OCI-LY1 (cell line): ENCODE data around the gene PARD3B.

ENCODE experiments used
- H2AFZ ChIP-seq: fragments of 200-600 bp; sonication (generic), shearing (Covaris generic); 2 replicates; pipeline ENCODE4 v1.6.0; 2014; ENCODE audit warnings: antibody characterized with exemption, mild to moderate bottlenecking, low read length
- H3F3A ChIP-seq: fragments of 200-600 bp; sonication (generic), shearing (Covaris generic); 2 replicates; pipeline ENCODE4 v1.6.0; 2014; ENCODE audit warnings: mild to moderate bottlenecking, antibody characterized with exemption, low read length, moderate library complexity; ENCODE audit not compliant: insufficient read depth
- H3K27ac ChIP-seq: fragments of 200-600 bp; sonication (generic); 2 replicates; pipeline ENCODE4 v1.5.1; 2014; ENCODE audit warnings: low read length, mixed run types, mild to moderate bottlenecking, low read depth; ENCODE audit not compliant: poor library complexity, severe bottlenecking
- H3K27me3 ChIP-seq: fragments of 200-600 bp; sonication (generic); 2 replicates; pipeline ENCODE4 v1.6.0; 2014; ENCODE audit warnings: antibody characterized with exemption, mild to moderate bottlenecking, low read length, moderate library complexity; ENCODE audit not compliant: insufficient read depth
- H3K36me3 ChIP-seq: fragments of 200-600 bp; sonication (generic); 2 replicates; pipeline ENCODE4 v1.6.1; 2014; ENCODE audit warnings: mild to moderate bottlenecking, antibody characterized with exemption, low read length, moderate library complexity, mixed read lengths; ENCODE audit not compliant: insufficient read depth
- H3K4me1 ChIP-seq: fragments of 200-600 bp; sonication (generic); 2 replicates; pipeline ENCODE4 v1.5.1; 2014; ENCODE audit warnings: mild to moderate bottlenecking, low read length, moderate library complexity; ENCODE audit not compliant: insufficient read depth, severe bottlenecking
- H3K4me2 ChIP-seq: fragments of 200-600 bp; sonication (generic), shearing (Covaris generic); 2 replicates; pipeline ENCODE4 v1.6.1; 2014; ENCODE audit warnings: low read length
- H3K4me3 ChIP-seq: fragments of 200-600 bp; sonication (generic); 2 replicates; pipeline ENCODE4 v1.5.1; 2014; ENCODE audit warnings: low read length, low read depth, mild to moderate bottlenecking, mixed read lengths; ENCODE audit not compliant: poor library complexity, severe bottlenecking
- H3K79me2 ChIP-seq: fragments of 200-600 bp; shearing (Covaris generic); 2 replicates; pipeline ENCODE4 v1.6.1; 2016; ENCODE audit warnings: mixed run types, low read length, mixed read lengths; ENCODE audit not compliant: insufficient read depth
- H3K9ac ChIP-seq: fragments of 200-600 bp; sonication (generic), shearing (Covaris generic); 2 replicates; pipeline ENCODE4 v1.6.1; 2014; ENCODE audit warnings: mild to moderate bottlenecking, low read length, mixed read lengths
- H3K9me2 ChIP-seq: fragments of 200-600 bp; sonication (generic), shearing (Covaris generic); 2 replicates; pipeline ENCODE4 v1.6.1; 2014; ENCODE audit warnings: low read depth, mild to moderate bottlenecking, low read length, mixed read lengths
- H3K9me3 ChIP-seq: fragments of 200-600 bp; shearing (Covaris generic); 2 replicates; pipeline ENCODE4 v1.6.1; 2014; ENCODE audit warnings: low read length, mixed read lengths
- H4K20me1 ChIP-seq: fragments of 200-600 bp; sonication (generic), shearing (Covaris generic); 2 replicates; pipeline ENCODE4 v1.6.0; 2016; ENCODE audit warnings: mild to moderate bottlenecking, low read length; ENCODE audit not compliant: insufficient read depth
- EZH2 ChIP-seq: fragments of 200-600 bp; sonication (generic), shearing (Covaris generic); IDR thresholded peaks from 2 replicates; pipeline ENCODE4 v1.8.0; 2017; ENCODE audit warnings: borderline replicate concordance, mixed run types, mild to moderate bottlenecking, antibody characterized with exemption, low read length, moderate library complexity, mixed read lengths
- TF ChIP-seq, protein P1 (sequence below): fragments of 200-600 bp; sonication (generic), shearing (Covaris generic); IDR thresholded peaks from 2 replicates; pipeline ENCODE4 v1.5.1; 2017; ENCODE audit warnings: mild to moderate bottlenecking, antibody characterized with exemption, low read length, moderate library complexity, mixed read lengths

Gene PARD3B

DNA sequence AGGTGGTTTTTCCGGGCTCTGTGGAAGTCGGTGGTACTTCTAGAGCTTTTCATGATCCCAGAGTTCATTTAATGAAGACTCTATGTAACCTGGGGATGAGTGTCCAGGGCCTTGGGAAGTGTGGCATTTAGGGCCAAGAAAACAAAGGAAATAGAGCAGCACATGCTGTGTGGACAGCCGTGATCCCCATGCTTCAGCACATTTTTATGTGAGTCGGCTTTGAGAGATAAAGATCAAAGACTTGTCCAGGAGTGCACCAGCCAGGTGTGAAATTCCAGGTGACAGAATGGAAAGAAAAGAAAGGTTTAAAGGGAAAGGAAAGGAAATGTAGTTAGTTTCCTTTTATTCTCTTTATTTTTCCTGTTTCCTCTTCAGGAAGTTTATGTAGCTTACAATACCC is 879.1 kb downstream of the PARD3B start:
- H3K4me2 ChIP-seq = no peak overlapping the region
- H3K9me3 ChIP-seq = no peaks in the 10 kb centered on the region
- H3F3A ChIP-seq = no peaks in the 10 kb centered on the region
- no peaks in the 10 kb centered on the region for H3K79me2 ChIP-seq
- no peaks in the 10 kb centered on the region for H3K9me2 ChIP-seq
- H3K36me3 ChIP-seq = no peaks in the 10 kb centered on the region
- no peak overlapping the region for H2AFZ ChIP-seq
- no peak overlapping the region for H3K9ac ChIP-seq
- H3K27me3 ChIP-seq = no peaks in the 10 kb centered on the region
- H3K27ac ChIP-seq = no peak overlapping the region
- TF ChIP-seq, protein P1, sequence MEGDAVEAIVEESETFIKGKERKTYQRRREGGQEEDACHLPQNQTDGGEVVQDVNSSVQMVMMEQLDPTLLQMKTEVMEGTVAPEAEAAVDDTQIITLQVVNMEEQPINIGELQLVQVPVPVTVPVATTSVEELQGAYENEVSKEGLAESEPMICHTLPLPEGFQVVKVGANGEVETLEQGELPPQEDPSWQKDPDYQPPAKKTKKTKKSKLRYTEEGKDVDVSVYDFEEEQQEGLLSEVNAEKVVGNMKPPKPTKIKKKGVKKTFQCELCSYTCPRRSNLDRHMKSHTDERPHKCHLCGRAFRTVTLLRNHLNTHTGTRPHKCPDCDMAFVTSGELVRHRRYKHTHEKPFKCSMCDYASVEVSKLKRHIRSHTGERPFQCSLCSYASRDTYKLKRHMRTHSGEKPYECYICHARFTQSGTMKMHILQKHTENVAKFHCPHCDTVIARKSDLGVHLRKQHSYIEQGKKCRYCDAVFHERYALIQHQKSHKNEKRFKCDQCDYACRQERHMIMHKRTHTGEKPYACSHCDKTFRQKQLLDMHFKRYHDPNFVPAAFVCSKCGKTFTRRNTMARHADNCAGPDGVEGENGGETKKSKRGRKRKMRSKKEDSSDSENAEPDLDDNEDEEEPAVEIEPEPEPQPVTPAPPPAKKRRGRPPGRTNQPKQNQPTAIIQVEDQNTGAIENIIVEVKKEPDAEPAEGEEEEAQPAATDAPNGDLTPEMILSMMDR = no peak
- no peak for TF ChIP-seq EZH2
- H4K20me1 ChIP-seq = no peaks in the 10 kb centered on the region
- no peak overlapping the region for H3K4me3 ChIP-seq
- H3K4me1 ChIP-seq = no peaks in the 10 kb centered on the region

DNA sequence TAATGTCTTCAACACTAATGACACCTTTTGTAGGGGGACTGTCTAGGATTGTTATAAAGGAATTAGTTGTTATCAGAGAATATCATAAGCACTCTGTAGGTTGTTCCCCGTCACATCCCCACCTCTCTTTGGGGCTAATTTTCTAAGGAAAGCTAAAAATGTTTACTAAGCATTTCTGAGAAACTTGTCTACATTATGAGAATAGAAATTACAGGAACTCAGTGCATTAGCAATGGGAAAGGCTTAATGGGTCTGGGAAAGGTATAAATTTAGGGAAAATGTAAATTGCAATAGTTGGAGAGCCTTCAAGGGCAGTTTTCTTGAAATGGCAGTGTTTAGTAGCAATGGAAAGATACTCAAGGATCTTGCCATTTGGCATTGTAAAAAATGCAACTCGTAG is 879.8 kb downstream of the PARD3B start:
- no peaks in the 10 kb centered on the region for H3F3A ChIP-seq
- H3K36me3 ChIP-seq = no peaks in the 10 kb centered on the region
- H3K79me2 ChIP-seq = no peaks in the 10 kb centered on the region
- no peaks in the 10 kb centered on the region for H3K9me2 ChIP-seq
- H3K4me1 ChIP-seq = no peaks in the 10 kb centered on the region
- H3K4me3 ChIP-seq = no peak overlapping the region
- H3K9me3 ChIP-seq = no peaks in the 10 kb centered on the region
- H3K27ac ChIP-seq = no peak overlapping the region
- TF ChIP-seq, protein P1 = no peak
- no peak for TF ChIP-seq EZH2
- no peaks in the 10 kb centered on the region for H3K27me3 ChIP-seq
- H3K4me2 ChIP-seq = no peak overlapping the region
- H2AFZ ChIP-seq = no peak overlapping the region
- no peak overlapping the region for H3K9ac ChIP-seq
- H4K20me1 ChIP-seq = no peaks in the 10 kb centered on the region

DNA sequence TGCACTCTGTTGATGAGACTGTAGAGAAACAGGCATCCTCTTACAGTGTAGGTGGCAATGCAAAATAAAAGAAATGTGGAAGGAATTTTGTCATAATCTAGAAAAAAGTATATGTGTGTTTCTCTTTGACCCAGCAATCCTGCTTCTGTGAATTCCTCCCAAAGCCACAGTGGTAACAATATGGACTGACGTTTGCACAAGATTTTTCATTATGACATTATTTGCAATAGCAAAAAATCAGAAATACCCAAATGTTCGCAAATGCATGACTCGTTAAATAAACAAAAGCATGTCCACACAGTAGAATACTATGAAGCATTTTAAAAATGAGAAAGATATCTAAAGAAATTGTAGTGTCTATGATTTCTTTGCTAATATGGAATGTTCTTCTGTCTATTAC is 881.8 kb downstream of the PARD3B start:
- Histone ChIP-seq H3K9ac (no peak overlapping the region), H3K9me3 (no peaks in the 10 kb centered on the region), H3K4me1 (no peaks in the 10 kb centered on the region), H3K4me3 (no peak overlapping the region), H3K27me3 (no peaks in the 10 kb centered on the region), H3K4me2 (no peak overlapping the region), H3K27ac (no peak overlapping the region), H3K9me2 (no peaks in the 10 kb centered on the region), H3K79me2 (no peaks in the 10 kb centered on the region), H3K36me3 (no peaks in the 10 kb centered on the region), H3F3A (no peaks in the 10 kb centered on the region), H2AFZ (no peak overlapping the region), H4K20me1 (no peaks in the 10 kb centered on the region)
- no peak for TF ChIP-seq EZH2
- TF ChIP-seq, protein P1 = no peak
